Hippocampal formation (tissue), 2 donors: ENCODE measurements around the gene EYA4.
"Not testable (repeated sequence)": the region's sequence is repeated elsewhere in the genome, so short reads cannot be mapped to it uniquely, and the experiment has no call there.

Experiments
- DNase-seq, 2 donors: peaks; one replicate each; lab custom pipeline; 2025; lab: John Stamatoyannopoulos, UW

Gene EYA4

DNA sequence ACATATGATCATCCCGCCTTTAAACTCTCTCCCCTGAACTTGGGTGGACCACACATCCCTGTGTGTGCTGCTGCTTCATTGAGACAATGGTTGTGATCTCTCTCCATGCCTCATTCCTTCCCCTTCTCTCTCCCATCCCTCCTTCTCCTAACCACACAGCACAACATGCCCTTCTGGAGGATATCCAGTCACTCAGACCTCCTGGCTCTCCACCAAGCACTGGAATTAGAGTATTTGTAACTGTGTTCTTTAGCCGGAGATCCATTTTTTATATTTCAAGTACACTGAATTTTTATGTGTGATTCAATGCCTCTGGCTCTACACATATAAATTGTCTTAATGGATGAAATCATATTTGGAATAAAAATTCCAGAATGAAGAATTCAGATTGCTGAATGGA lies 287.4 kb downstream of the EYA4 start:
- no peak for DNase-seq

DNA sequence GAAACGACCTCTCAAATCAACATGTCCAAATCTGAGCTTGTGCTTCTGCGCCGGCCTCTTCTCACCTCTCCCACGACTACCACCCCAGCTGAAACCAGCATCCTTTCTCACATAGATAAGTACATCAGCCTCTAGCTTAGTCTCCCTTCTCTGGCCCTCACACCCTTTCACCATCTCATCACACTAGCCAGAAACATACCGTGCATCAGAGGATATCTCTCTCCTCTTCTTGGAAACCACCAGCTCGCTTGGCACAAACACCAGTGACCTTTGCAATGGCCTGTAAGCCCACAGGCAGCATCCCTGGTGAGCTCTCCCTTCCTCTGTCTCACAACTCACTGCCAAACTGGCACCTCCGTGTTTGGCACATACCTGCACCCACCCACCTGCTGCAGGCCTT lies 291.8 kb downstream of the EYA4 start:
- no peak for DNase-seq

GRCh38 chr6:133539502-133540259 lies 298.5 kb downstream of the EYA4 start:
- no peak for DNase-seq

DNA sequence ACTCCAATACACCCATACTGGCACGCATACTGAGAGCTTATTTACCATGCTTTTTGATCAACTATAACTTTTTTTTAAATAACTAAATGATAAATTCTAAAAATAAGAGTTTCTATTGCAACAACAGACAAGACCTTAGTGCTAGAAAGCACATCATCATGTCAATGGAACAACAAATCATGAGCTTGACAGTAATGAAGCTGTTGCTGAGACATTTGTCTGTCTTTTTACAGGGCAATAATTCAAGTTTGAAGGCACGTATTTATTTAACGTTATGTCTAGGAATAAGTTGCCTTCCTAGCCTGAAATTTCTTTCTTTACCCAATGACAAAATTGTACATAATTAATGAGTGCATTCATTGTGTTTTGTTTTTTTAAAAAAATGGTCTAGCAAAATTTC lies 299.2 kb downstream of the EYA4 start:
- DNase-seq: no peak

DNA sequence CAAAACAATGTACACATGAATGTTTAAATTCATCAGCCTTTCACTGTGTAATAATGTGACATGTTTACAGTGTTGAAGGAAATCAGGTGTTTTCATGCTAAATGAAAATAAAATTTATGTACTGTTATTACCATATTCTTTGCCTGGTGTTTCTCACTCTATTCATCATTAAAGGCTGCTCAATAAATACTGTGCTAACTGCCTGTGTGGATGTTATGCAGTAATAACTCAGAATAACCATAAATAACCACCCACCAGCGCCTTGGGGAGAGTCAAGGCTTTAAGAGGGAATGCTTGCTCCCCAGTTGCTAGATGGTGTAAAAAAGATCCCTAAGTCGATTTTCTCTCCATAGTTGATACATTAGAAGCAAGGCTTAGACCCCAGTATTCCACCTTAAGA lies 299.9 kb downstream of the EYA4 start:
- DNase-seq: no peak

DNA sequence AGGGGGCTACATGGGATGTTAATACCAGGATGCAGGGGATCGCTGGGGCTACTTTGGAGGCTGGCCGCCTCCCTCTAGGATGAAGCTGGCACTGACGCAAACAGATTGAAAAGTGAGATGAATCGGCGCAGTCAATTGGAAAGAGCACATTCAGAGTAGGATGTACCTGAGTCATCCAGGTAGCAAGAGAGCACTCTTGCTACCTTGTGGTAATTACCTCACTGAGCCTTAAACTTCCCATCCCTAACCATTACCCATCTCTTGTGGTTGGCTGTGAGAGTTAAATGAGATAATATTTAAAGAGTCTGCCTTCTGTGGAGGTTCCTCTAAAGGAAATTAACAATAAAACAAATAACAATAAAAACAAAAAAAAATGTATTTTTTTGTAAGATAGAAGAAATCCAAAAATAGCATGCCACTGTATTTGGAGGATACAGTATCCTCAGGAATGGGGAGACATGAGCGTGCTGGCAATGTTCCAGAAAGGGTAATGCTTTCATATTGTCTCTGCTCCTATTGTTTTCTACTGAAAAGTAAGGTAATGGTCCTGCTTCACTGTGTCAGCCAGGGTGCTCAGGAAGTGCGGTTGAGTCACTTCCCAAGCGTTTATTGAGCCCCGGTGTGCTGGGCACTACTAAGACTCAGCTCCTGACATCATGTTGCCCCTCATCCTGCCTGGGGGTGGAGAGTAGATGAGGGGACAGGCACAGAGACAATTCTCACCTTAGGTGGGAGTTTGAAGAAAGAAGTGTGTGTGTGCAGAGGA lies 301.1 kb downstream of the EYA4 start:
- no peak for DNase-seq

- DNase-seq: no peak
Measured at GRCh38 chr6:133544419-133544818, 303.3 kb downstream of the EYA4 start.

DNA sequence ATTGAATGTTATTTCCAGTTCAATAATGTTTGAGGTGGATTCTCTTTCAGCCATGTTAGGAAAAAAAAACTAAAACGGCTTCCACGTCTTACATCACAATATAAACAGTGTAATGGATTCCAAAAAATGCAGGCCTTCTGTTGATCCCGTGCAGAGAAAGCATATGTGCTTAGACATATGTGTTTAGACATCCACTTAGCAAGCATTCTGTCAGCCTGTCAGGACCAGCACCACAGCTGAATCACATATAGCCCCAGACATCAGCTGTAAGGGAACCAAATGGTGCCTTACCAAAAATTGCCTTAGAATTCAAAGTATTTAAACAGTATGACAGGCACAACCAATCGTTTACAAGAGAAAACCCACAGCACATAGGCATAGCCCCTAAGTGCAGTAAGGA lies 304.9 kb downstream of the EYA4 start:
- DNase-seq: no peak

DNA sequence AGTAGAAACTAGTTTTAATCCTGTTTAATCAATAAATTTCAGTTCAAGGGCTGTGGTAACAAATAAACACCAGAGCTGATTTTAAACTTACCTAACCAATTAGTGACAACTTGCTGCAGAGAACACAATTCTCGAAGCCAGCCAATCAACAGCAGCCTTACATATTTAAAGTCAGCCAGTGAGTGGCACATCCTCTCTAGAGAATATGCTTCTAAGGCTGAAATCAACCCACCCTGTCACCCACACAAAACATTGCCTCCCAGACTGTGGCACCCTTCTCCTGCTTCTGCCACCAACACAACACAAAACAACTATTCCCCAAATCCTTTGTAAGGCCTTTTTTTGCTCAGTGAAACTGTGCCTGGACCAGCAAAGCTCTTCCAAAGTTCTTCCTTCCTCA lies 306.0 kb downstream of the EYA4 start:
- DNase-seq: no peak

- DNase-seq: no peak
Measured at GRCh38 chr6:133548423-133549159, 307.4 kb downstream of the EYA4 start.

DNA sequence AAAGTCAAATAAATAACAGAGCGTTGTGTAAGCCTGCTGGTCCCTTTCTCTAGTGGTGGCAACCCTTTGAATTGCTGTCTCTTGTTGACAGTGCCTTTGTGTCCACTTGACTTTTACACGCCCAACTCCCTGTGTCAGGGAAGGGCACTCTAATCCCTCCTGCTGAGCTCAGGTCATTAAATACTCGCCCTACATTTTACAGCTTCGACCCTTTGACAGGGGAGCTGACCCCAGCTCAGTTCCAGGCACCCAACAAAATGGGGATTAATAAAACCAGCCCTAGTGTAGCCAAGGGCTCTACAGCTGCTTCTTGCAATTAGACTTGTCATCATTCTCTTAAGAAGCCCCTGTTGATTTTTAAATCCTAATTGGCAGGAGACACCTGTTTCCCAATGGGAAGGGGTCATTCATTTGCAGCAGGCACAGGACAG lies 308.2 kb downstream of the EYA4 start:
- DNase-seq: no peak

- DNase-seq: no peak
Measured at GRCh38 chr6:133550026-133550425, 308.9 kb downstream of the EYA4 start.

GRCh38 chr6:133551436-133551835 lies 310.3 kb downstream of the EYA4 start:
- DNase-seq: no peak

GRCh38 chr6:133551847-133552341 lies 310.7 kb downstream of the EYA4 start:
- DNase-seq: no peak

GRCh38 chr6:133553652-133554051 lies 312.5 kb downstream of the EYA4 start:
- peak in 1 of 2 donors; percentile 65 for DNase-seq

DNA sequence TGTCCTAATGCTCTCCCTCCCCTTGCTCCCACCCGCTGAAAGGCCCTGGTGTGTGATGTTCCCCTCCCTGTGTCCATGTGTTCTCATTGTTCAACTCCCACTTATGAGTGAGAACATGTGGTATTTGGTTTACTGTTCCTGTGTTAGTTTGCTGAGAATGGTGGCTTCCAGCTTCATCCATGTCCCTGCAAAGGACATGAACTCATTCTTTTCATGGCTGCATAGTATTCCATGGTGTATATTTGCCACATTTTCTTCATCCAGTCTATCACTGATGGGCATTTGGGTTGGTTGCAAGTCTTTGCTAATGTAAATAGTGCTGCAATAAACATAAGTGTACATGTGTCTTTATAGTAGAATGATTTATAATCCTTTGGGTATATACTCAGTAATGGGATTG lies 313.0 kb downstream of the EYA4 start:
- not testable (repeated sequence) for DNase-seq

DNA sequence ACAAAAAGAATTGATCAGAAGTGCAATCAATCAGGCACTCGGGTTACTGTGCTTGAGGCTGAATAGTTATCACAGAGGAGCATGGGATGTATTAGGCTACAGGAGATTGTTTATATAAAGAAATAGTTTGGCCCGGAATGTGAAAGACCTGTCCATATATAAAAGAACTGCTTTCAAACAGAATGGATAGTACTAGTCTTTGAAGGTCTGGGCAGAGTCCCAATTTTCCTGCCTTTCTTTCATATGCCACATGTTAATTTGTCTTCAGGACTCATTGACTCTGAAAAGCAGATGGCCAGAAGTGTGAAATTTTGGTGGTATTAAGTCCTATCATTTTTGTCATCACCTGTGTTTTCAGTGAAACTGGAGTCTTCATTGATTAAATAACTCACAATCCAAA lies 314.5 kb downstream of the EYA4 start:
- no peak for DNase-seq

DNA sequence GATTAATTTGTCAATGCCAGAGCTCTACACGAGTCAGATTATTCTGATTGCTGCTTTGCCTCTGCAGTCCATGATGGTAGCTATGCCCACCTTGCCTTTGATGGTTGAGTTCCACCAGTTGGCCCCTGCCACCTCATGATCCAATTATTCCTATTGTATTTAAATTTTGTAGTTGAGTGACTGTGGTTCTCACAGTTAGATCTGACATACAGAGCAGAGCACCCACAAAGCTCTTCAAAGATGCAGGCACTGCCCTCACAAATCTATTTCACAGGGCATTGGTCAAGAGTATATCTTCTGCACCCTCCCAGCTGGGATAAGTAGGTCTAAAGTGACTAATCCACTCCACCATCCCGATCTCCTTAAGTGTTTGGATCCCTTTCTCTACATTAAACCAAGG lies 318.8 kb downstream of the EYA4 start:
- DNase-seq: no peak

DNA sequence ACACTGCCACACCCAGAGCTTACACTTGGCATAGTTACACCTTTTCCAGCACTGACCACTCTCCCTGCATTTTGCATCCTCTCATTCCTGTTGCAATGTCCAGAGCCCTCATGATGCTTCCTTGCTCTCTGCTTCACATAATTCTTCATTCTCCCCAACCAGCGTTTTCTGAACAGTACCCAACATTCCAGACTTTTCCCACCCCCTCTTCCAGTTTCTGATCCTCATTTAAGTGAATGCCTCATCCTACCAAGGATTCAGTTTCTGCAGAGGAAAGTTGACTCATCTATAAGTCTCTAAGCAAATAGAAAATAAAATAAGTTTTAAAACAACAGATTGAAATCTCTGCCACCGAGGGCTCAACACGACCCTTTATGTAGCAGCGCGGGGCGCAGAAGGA lies 326.5 kb downstream of the EYA4 start:
- no peak for DNase-seq

DNA sequence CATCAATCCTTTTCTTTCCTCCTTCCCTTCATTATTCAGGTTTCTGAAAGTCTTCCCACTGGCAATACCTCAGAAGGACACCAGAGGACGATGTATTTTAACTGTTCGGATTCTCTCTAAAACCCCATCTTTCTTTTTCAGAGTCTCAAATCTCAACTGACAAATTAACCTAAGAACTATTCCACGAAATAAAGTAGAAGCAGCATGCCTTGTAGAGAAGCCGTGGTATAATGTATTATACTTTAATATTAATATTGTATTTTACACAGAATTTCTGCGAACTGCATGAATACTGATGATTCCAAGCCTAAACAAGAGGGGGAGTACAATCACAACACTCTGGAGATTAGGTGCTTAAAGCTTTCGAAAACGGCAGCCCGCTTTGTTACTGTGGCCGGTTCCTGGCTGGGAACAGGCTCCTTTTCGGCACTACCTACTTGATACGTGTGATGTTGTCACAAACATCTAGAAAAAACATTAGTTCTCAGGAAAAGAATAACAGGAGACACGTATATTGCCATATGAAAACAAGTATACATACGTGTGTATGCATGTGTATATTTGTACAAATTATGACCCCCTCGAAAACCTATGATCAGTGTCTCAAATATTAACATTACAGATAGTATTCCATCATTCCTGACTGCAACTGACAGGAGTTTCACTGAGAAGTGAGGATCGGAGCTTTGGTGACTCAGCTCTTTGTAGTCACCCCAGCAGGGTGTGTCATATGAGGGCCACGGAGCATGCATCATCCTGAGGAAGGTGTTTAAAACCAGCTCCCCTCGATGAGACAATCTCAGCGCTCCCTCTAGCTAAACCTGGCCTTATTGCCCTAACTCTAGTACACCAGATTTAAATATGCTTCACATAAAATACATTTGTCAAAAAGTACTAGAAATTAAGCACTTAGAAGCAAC lies 328.1 kb downstream of the EYA4 start:
- DNase-seq: peak in 1 of 2 donors; percentile 52

DNA sequence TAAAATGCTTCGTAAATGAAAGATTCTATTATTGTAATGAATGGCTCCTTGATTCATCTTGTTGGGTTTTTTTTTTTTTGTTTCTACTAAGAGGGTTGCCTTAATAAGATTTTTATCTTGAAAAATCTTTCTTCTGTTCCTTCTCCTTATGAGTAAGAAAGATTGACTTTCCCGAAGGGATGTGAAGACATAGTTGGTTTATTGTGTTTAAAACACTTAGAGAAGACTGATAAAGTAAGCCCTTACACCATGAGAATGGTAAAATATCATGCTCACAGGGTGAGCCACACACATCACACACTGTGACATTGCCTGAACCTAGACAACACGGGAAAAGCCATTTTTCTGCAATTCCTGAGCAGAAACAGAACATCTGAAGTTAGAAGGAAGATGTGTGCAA lies 330.5 kb downstream of the EYA4 start:
- DNase-seq: no peak
